H9 (cell line): ENCODE data around the gene FOXO1. TPM values are rescaled to one million over a fixed set of nuclear protein-coding genes. Genes with fewer than 3 reads are reported as not detected.

Experiments used
- DNase-seq: peaks from one replicate; pipeline ENCODE4 v3.0.0-alpha.2; 2017
- H2AFZ ChIP-seq: one replicate; pipeline ENCODE4 v1.6.1; 2013; ENCODE audit warnings: mild to moderate bottlenecking, low read length, control low read depth, moderate library complexity
- H2AK5ac ChIP-seq: 2 replicates; pipeline ENCODE4 v1.6.1; 2013; ENCODE audit warnings: low read length, control low read depth, mixed read lengths; ENCODE audit not compliant: insufficient read length
- H2BK120ac ChIP-seq: one replicate; pipeline ENCODE4 v1.6.1; 2013; ENCODE audit warnings: low read depth, mild to moderate bottlenecking, low read length, control low read depth, inconsistent platforms; ENCODE audit not compliant: poor library complexity, severe bottlenecking
- H2BK12ac ChIP-seq: 2 replicates; pipeline ENCODE4 v1.6.1; 2013; ENCODE audit warnings: low read length, control low read depth, mixed read lengths, low read depth; ENCODE audit not compliant: insufficient read length
- H2BK15ac ChIP-seq: 2 replicates; pipeline ENCODE4 v1.6.1; 2013; ENCODE audit warnings: low read depth, low read length, control low read depth
- H2BK20ac ChIP-seq: one replicate; pipeline ENCODE4 v1.6.1; 2013; ENCODE audit warnings: low read depth, mild to moderate bottlenecking, low read length, control low read depth, inconsistent platforms; ENCODE audit not compliant: poor library complexity, severe bottlenecking
- H2BK5ac ChIP-seq: 2 replicates; pipeline ENCODE4 v1.6.1; 2013; ENCODE audit warnings: low read length, control low read depth, mixed read lengths; ENCODE audit not compliant: insufficient read length
- H3K14ac ChIP-seq: 2 replicates; pipeline ENCODE4 v1.6.1; 2013; ENCODE audit warnings: low read length, control low read depth; ENCODE audit not compliant: insufficient read depth
- H3K18ac ChIP-seq: 2 replicates; pipeline ENCODE4 v1.6.1; 2013; ENCODE audit warnings: low read depth, mild to moderate bottlenecking, mixed read lengths, low read length, control low read depth; ENCODE audit not compliant: insufficient read length
- H3K23ac ChIP-seq: 2 replicates; pipeline ENCODE4 v1.6.1; 2013; ENCODE audit warnings: low read length, control low read depth, mixed read lengths, low read depth; ENCODE audit not compliant: insufficient read length
- H3K23me2 ChIP-seq: 2 replicates; pipeline ENCODE4 v1.6.1; 2013; ENCODE audit warnings: low read depth, mild to moderate bottlenecking, mixed read lengths, low read length, control low read depth; ENCODE audit not compliant: insufficient read length, poor library complexity, severe bottlenecking
- H3K27ac ChIP-seq: 2 replicates; pipeline ENCODE4 v1.5.1; 2013; ENCODE audit warnings: low read length, control low read depth, mixed read lengths, low read depth; ENCODE audit not compliant: insufficient read length
- H3K27me3 ChIP-seq: 2 replicates; pipeline ENCODE4 v1.6.1; 2013; ENCODE audit warnings: low read length, control low read depth, inconsistent platforms; ENCODE audit not compliant: insufficient read depth
- H3K4ac ChIP-seq: 2 replicates; pipeline ENCODE4 v1.6.1; 2013; ENCODE audit warnings: low read depth, mild to moderate bottlenecking, control low read depth, inconsistent platforms, low read length, moderate library complexity
- H3K4me1 ChIP-seq: 2 replicates; pipeline ENCODE4 v1.6.1; 2013; ENCODE audit warnings: low read length, control low read depth, inconsistent platforms; ENCODE audit not compliant: insufficient read depth
- H3K4me2 ChIP-seq: 2 replicates; pipeline ENCODE4 v1.6.1; 2013; ENCODE audit warnings: low read length, control low read depth, mixed read lengths; ENCODE audit not compliant: insufficient read length, insufficient read depth
- H3K56ac ChIP-seq: 2 replicates; pipeline ENCODE4 v1.6.1; 2013; ENCODE audit warnings: low read depth, mild to moderate bottlenecking, mixed read lengths, low read length, control low read depth; ENCODE audit not compliant: insufficient read length
- H3K79me1 ChIP-seq: 2 replicates; pipeline ENCODE4 v1.6.1; 2013; ENCODE audit warnings: low read depth, mild to moderate bottlenecking, moderate library complexity, low read length, control low read depth, inconsistent platforms; ENCODE audit not compliant: insufficient read depth, poor library complexity, severe bottlenecking
- H3K79me2 ChIP-seq: 2 replicates; pipeline ENCODE4 v1.6.1; 2013; ENCODE audit warnings: low read length, control low read depth, inconsistent platforms; ENCODE audit not compliant: insufficient read depth
- H3K9ac ChIP-seq: 2 replicates; pipeline ENCODE4 v1.6.1; 2013; ENCODE audit warnings: low read length, control low read depth, mixed read lengths; ENCODE audit not compliant: insufficient read length; ENCODE audit errors: extremely low read depth
- H3K9me3 ChIP-seq: one replicate; pipeline ENCODE4 v1.6.1; 2013; ENCODE audit warnings: low read depth, low read length, inconsistent platforms; ENCODE audit not compliant: control insufficient read depth
- H3T11ph ChIP-seq: one replicate; pipeline ENCODE4 v1.6.1; 2013; ENCODE audit warnings: mild to moderate bottlenecking, low read length, control low read depth, inconsistent platforms
- H4K20me1 ChIP-seq: one replicate; pipeline ENCODE4 v1.6.1; 2013; ENCODE audit not compliant: control insufficient read depth, insufficient read length, insufficient read depth
- H4K5ac ChIP-seq: 2 replicates; pipeline ENCODE4 v1.6.1; 2013; ENCODE audit warnings: low read depth, mild to moderate bottlenecking, mixed read lengths, low read length, control low read depth; ENCODE audit not compliant: insufficient read length
- H4K8ac ChIP-seq: replicated peaks from 2 replicates; pipeline ENCODE4 v1.6.1; 2013; ENCODE audit warnings: low read length, control low read depth, mixed read lengths, low read depth; ENCODE audit not compliant: insufficient read length
- H4K91ac ChIP-seq: 2 replicates; pipeline ENCODE4 v1.6.1; 2013; ENCODE audit warnings: low read depth, mild to moderate bottlenecking, moderate library complexity, mixed read lengths, low read length, control low read depth; ENCODE audit not compliant: insufficient read length
- H3K27ac Mint-ChIP-seq, 3 experiments: 2 replicates in 2 of 3; 3 replicates in 1 of 3; pipeline ENCODE4 v1.8.0; 2020 to 2021; ENCODE audit warnings: mixed read lengths in 3 of 3, mild to moderate bottlenecking in 1 of 3, moderate library complexity in 1 of 3
- H3K27me3 Mint-ChIP-seq: 2 replicates; pipeline ENCODE4 v1.8.0; 2021; ENCODE audit warnings: low read depth, mild to moderate bottlenecking, moderate library complexity, mixed read lengths
- H3K36me3 Mint-ChIP-seq, 3 experiments: 2 replicates in 2 of 3; 3 replicates in 1 of 3; pipeline ENCODE4 v1.8.0; 2020 to 2021; ENCODE audit warnings: low read depth in 3 of 3, mixed read lengths in 3 of 3; ENCODE audit not compliant: insufficient read depth in 1 of 3
- H3K4me1 Mint-ChIP-seq, 2 experiments: 2 replicates each; pipeline ENCODE4 v1.8.0; 2020; ENCODE audit warnings: mixed read lengths in 2 of 2
- H3K4me3 Mint-ChIP-seq, 2 experiments: 2 replicates in 1 of 2; 3 replicates in 1 of 2; pipeline ENCODE4 v1.8.0; 2020 to 2021; ENCODE audit warnings: mild to moderate bottlenecking in 2 of 2, mixed read lengths in 2 of 2, moderate library complexity in 1 of 2
- H3K9me3 Mint-ChIP-seq, 2 experiments: 2 replicates in 1 of 2; 3 replicates in 1 of 2; pipeline ENCODE4 v1.8.0; 2020; ENCODE audit warnings: mild to moderate bottlenecking in 2 of 2, mixed read lengths in 2 of 2, moderate library complexity in 1 of 2
- CTCF ChIP-seq: fragments of 200-600 bp; sonication (generic); conservative IDR thresholded peaks from 3 replicates; pipeline ENCODE4 v1.8.0; 2021; ENCODE audit warnings: antibody characterized with exemption, mild to moderate bottlenecking
- WGBS: extraction: QIAGEN DNeasy Blood & Tissue Kit; methylation state at CpG from one replicate; pipeline ENCODE4 v1.1.7; 2013; ENCODE audit warnings: missing lambda C conversion rate, low lambda C conversion rate, mixed read lengths; ENCODE audit not compliant: insufficient read length; ENCODE audit errors: extremely low coverage; 5-methylcytosine and 5-hydroxymethylcytosine counted together
- total RNA-seq: library from RNA; stranded (reverse); gene quantifications from 2 replicates; pipeline ENCODE4 v1.2.1, GENCODE V29; 2021

FOXO1 gene
- total RNA-seq, 1 experiment from 2014 or later: 44.6 TPM

- Histone ChIP-seq H4K8ac (no peak overlapping the region), H3K23me2 (no peaks in the 10 kb centered on the region), H3K9ac (no peak overlapping the region), H4K20me1 (no peaks in the 10 kb centered on the region), H2AK5ac (no peak overlapping the region), H2BK120ac (no peak overlapping the region), H3K23ac (no peak overlapping the region), H4K5ac (no peak overlapping the region), H3K14ac (no peak overlapping the region), H3K9me3 (no peaks in the 10 kb centered on the region), H3K27ac (peak overlapping the region; percentile 92), H4K91ac (no peak overlapping the region), H3K56ac (no peak overlapping the region), H3K79me1 (no peaks in the 10 kb centered on the region), H3K4ac (no peak overlapping the region), H3K27me3 (no peaks in the 10 kb centered on the region), H3K4me1 (peaks cover 6% of the 10 kb centered on the region), H3K4me2 (no peak overlapping the region), H2AFZ (no peak overlapping the region), H2BK12ac (no peak overlapping the region), H2BK20ac (no peak overlapping the region), H2BK5ac (no peak overlapping the region), H3K79me2 (peaks cover 44% of the 10 kb centered on the region; the same call in 1 of the 2 replicates), H3T11ph (no peak overlapping the region), H3K18ac (no peak overlapping the region), H2BK15ac (no peak overlapping the region)
- Mint-ChIP-seq H3K36me3 (peaks cover 18 to 27% (median 19%) of the 10 kb centered on the region in 3 experiments), H3K4me1 (peaks cover 74 to 84% of the 10 kb centered on the region in 2 experiments), H3K27me3 (no peaks in the 10 kb centered on the region), H3K4me3 (peak overlapping the region in 1 of 2 experiments; percentile 52; a peak in 3 of 5 replicates), H3K27ac (peak overlapping the region; percentile 68 to 100 (median 91)), H3K9me3 (peaks cover 4 to 8% of the 10 kb centered on the region in 2 experiments; a peak in 3 of 5 replicates)
- TF ChIP-seq CTCF: no peak
- no peak for DNase-seq
- no CpG with 5 or more reads among the region's 3 CpGs for WGBS
Observed at GRCh38 chr13:40653527-40654318, 12.7 kb downstream of the FOXO1 start.
